Stimulated activated CD4-positive, alpha-beta T cell treated with anti-CD3 and anti-CD28 coated beads, Interleukin-1b, Interleukin-23, amount 100 ng/mL, for 4 hours (primary cell): ENCODE data around the gene TP63.

ENCODE experiments used
- DNase-seq, 2 donors: peaks; one replicate each; pipeline ENCODE4 v3.0.0-alpha.2; 2020; ENCODE audit warnings: low read depth in 2 of 2

The TP63 gene

DNA sequence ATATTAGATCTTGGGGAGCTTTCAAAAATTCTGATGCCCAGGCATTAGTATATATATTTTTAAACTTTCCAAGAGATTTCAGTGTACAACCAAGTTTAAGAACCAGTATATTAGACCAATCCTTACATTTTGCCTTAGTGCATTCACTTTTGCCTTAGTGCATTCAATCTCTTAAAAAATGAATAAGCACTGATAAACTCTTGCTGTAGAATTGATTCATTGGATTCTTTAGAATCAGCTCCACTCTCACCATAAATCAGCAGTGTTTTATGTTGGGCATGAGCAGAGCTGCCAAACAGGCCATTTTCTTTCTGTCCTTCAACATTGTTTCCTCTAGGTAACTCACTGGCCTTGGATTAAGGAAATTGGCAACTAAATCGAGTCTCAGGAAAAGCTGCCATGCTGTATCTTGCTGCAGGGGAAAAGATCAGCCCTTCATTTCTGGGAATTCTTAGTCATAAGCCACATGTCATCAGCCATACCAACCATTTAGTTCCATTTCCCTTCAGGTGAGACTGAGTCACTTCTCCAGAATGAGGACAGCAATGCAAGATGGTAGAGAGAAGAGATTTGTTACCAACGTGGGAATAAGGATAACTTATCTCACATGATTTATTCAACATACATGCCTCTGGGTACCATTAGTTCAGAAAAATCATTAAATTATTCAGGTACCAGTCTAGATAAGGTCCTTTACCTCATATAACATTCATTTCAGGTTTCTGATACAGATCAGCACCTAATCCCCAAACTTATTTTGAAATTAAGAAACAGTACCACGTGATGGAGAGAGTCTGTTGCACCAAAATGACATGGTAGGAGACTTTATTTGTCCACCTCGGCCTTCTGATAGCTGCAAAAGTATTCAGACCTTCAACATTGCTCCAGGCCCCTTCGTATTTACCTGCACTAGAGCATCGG is 297.0 kb downstream of the TP63 start:
- DNase-seq, result peak in 1 of 2 donors; percentile 3

DNA sequence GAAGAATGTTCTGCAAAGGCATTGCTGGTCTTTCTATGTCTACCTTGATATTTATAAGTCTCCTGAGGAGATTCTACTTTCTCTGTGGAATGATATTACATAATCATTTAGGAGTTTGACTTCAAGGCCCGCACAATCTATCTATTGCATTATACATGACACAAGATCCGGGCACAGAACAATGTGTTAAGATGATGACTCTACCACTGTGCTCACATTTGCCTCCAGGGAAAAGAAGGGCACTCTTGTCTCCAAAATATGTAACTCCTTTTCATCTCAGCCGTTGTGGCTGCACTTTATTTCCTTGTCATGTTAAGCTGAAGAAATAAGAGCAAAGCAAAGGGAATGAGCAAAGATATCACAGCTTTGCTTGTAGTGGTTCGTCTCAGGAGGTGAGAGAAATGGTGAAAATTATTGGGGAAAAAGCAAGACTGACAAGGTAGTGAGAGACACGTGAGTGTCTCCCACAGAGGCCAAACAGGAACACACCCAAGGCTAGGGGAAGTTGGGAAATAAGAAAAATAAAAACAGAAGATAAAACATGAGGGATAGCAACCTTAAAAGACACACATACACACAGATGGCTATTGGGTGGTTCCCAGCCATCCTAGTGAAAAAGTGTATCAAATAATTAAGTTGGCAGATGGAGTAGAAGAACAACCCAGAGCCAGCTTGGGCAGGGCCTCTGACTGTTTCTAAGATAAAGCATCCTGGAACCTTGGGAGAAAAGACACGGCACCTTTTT is 305.2 kb downstream of the TP63 start:
- no peak for DNase-seq

DNA sequence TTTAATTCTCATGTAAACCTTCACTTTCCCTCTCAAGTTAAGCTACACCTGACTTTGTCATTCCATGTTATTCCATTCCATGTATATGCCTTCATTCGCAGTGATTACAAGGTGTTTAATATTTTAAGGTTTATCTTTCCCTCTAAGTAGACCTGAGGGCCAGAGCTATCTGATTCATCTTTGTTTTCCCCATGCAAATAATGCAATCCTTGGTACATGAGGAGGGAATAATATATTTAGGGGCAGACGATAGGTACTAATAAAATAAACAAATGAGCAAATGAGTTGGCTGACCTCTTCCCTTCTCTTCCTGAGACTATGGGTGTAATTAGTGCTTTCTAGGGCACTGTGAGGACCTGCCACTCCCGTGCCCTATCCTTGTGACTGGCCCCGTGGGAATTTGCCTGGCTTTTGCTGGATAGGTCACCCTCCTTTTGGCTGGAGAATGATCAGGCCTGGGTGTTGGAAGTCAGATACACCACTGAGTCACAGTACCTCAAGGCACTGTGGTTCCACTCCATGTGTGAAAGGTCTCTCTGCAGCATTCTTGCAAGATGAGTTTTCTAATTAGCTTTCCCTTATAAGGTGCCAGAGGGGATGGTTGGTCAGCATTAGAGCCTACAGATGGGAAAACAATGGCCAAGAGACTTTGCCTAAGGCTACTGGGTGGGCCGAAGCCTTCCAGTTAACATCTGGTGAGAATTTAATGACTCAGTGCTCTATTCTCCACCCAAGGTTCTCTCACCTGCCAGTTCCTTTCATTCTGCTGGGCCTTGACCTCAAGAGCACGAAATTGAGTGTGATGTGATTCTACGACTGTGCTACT is 306.3 kb downstream of the TP63 start:
- DNase-seq, result no peak

DNA sequence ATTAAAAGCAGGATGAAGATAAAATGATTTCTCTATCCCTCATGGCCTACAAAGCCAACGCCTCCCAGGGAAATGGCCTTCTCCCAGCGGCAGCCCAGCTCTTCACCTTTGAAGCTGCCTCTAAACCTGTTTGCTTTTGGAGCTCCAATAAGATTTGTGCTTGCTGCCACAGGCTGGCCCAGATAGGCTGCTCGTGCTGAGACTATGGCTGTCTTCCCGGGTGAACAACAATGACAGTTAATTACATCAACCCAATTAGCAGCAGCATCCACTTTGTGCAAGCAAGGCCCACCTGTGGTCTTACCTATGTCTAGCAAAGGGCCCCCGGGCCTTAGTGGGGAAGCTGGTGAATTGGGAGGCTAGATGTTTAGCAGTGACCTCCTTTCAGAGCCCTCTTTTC is 309.9 kb downstream of the TP63 start:
- DNase-seq, result no peak

DNA sequence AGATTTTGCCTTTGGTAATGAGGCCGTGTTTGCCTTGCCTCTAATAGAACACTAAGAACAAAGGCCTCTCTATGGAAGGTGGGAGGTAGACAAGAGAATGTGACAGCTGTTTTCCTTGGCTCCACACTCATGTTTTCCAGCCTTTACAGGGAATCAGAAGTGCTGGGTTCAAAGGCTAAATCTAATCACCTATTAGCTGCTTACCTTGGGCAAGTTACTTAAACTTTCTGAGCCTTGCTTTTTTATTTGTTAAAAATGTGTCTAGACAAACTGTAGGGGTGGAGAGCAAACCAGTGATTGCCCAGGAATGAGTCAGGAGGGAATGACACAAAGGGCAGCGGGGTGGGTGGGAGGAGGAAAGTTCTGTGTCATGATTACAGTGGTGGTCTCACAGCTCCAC is 310.5 kb downstream of the TP63 start:
- DNase-seq, result no peak

DNA sequence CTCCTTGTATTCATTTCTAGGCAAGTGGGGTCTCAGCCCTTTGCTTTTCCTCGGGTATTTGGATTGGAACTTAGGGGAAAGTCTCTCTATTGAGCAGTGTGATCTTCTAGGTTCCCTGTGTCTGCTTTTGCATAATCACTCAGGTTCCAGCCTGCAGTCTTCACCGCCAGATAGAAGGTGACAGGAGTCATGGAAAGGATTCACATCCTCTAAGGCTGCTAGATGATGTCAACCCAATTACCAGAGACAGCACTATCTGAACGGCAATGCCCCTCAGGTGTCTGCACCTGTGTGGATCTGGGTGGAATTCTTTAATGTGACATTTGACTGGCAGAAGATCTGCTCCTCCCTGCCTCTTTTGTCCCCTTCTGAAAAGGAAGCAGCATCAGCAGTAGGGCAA is 311.8 kb downstream of the TP63 start:
- no peak for DNase-seq

DNA sequence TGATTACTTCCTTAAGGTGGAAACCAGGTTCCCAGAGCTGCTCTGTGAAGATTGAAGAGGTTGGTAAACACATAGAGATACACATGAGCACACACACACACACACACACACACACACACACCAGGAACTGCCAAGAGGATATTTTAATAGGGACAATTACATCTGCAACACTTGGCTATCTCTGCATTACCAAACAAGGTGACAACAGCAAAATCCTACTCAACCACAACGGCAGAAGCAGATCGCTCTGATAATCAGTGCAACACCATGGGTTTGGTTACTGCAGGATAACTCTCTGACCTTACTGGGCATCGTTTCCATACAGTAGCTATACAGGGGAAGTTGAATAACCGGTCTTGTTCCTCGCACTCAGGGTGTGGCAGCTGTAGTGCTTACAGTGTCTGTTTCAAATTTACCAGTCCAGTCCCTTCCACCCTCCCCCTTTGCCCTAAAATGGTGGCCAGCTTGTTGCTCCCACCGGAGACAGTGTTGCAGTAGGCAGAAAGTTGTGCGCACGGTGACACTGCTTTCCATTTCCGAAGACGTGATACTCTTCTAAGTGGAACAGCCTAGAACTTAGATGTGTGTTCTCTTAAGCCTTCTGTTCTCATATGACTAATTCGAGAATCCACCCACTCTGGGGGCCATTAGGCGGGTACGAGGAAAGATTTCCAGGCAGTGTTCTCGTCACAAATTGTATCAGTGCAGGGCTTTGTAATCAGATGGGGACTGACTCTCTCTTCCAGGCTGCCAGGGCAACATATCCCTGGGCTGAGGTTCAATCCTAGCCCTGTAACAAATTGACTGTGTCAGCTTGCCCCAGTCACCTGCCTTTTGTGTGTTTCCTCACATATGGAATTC is 313.3 kb downstream of the TP63 start:
- no peak for DNase-seq

DNA sequence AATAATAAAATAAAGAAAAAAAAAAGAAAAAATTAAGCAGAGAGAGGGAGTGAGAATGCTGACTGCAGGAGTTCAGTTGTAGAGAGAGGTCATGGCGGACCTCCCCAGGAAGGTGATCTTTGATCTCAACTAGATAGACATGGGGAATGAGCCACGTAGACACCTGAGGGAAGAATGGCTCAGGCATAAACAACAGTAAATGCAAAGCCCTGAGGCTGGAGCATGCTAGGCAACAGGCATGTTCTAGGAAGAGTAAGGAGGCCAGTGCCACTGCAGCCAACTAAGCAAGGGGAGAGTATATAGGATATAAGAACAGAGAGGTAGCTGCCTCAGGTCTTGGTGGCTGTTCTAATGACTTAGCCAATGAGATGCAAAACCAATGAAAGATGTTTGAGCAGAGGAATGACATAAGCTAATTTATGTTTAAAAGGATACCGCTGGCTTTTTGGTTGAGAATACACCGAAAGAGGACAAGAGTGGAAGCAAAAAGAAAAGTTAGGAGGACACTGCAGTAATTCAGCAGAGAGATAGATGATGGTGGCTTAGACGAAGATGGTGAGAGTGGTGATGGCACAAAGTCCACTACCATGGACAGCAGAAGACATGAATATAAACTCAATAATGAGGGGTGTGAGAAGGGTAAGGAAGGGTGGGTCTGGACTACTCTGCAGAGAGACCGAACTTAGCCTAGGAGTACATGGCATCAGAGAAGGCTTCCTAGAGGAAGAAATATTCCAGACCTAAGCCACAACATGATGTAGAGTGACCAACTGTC is 314.9 kb downstream of the TP63 start:
- no peak for DNase-seq
